Measurements from ENCODE around the gene PCBP1.
"Not testable (repeated sequence)": the region's sequence is repeated elsewhere in the genome, so short reads cannot be mapped to it uniquely, and the experiment has no call there.

PCBP1 gene

GRCh38 chr2:70086838-70087701, at the start of gene PCBP1:
PCBP1 (plus strand) TSS chr2:70087477; CDS start chr2:70087744, 267 bp downstream.
- DNase-seq (ENCODE audit: low spot score) = peak; percentile 99

DNA sequence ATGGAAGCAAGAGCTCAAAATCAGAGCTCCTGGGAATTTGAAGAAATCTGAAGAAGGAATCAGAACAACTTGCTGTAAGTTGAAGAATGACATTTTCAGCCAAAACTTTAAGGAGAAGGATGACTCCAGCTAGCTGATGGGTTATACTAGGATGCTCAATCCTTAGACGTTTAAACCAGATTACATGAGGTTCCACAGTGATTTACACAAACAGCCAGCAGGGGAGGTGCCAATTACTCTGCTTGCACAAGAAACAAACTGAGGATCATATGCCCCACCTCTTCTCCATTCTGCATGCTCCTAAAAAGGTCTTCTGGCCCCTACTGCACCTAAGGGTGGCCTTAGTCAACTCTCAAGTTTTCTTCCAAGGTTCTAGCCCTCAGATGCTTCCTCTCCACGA, 47.9 kb upstream of the PCBP1 start:
- DNase-seq (ENCODE audit: low spot score) = no peak

DNA sequence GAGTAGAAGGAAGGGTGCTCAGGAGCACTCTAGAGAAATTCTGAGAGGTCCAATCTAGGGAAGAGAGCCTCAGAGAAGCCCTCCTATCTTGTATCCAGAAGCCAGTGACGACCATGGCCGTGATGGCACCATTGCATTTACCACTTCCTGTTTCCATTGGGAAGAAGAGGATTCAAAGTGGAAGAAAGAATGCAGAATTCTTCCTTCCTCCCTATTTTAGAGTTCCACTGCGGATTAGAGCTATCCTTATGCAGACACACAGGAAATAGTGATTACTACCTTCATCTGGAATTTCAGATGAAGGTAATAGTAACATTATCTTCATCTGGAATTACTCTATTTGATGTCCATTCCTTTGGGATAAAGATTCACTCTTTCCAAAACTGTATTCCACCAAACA, 45.6 kb upstream of the PCBP1 start:
- no peak for DNase-seq (ENCODE audit: low spot score)

- no peak for DNase-seq (ENCODE audit: low spot score)
Measured at GRCh38 chr2:70042246-70042645, 45.0 kb upstream of the PCBP1 start.

GRCh38 chr2:70043252-70043875, 43.9 kb upstream of the PCBP1 start:
- DNase-seq (ENCODE audit: low spot score) = no peak

DNA sequence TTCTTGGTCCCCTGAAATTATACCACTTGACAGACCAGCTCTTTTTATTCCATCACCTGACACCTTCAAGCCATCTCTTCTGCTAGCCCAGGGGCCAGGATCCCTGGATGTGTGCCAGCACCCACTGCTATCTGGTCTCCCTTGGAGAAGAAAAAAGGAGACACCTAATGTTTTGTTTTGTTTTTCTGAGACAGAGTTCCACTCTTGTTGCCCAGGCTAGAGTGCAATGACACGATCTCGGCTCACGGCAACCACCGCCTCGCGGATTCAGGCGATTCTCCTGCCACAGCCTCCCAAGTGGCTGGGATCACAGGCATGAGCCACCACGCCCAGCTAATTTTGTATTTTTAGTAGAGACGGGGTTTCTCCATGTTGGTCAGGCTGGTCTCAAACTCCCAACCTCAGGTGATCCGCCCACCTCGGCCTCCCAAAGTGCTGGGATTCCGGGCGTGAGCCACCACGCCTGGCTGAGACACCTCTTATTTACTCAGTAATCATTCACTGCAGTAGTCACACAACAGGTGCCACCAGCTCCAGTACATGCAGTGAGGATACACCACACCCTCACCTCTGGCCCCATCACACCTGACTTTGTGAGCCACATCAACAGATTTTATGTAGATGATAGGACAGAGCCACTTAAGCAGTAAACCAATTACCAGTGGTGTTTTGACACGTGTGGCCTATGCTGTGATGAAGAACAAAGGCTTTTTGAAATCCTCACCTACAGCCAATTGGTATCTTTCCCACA, 42.8 kb upstream of the PCBP1 start:
- no peak for DNase-seq (ENCODE audit: low spot score)

GRCh38 chr2:70045405-70045804, 41.9 kb upstream of the PCBP1 start:
- no peak for DNase-seq (ENCODE audit: low spot score)

GRCh38 chr2:70045932-70046331, 41.3 kb upstream of the PCBP1 start:
- no peak for DNase-seq (ENCODE audit: low spot score)

- no peak for DNase-seq (ENCODE audit: low spot score)
Measured at GRCh38 chr2:70046534-70046933, 40.7 kb upstream of the PCBP1 start.

GRCh38 chr2:70047451-70047850, 39.8 kb upstream of the PCBP1 start:
- DNase-seq (ENCODE audit: low spot score) = no peak

GRCh38 chr2:70049255-70049654, 38.0 kb upstream of the PCBP1 start:
- no peak for DNase-seq (ENCODE audit: low spot score)

- no peak for DNase-seq (ENCODE audit: low spot score)
Measured at GRCh38 chr2:70050631-70051425, 36.4 kb upstream of the PCBP1 start.

DNA sequence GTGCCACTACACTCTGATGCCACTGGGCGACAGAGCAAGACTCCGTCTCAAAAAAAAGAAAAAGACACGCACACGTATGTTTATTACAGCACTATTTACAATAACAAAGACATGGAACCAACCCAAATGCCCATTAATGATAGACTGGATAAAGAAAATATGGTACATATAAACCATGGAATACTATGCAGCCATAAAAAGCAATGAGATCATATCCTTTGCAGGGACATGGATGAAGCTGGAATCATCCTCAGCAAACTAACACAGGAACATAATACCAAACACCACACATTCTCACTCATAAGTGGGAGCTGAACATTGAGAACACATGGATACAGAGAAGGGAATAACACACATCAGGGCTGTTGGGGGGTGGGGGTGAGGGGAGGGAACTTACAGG, 32.0 kb upstream of the PCBP1 start:
- not testable (repeated sequence) for DNase-seq (ENCODE audit: low spot score)

DNA sequence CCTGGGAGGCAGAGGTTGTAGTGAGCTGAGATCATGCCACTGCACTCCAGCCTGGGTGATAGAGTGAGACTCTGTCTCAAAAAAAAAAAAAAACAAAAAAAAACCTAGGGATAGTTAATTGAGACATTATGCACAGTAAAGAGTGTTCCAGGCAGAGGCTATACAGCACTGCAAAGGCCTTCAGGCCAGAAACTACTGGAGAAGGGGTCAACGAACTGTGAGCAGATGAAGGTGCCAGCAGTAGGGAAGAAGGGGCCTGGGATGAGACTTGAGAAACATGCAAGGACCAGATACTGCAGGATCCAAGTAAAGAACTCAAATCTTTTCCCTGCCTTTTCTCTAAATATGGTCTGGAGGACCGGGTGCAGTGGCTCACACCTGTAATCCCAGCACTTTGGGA, 26.0 kb upstream of the PCBP1 start:
- DNase-seq (ENCODE audit: low spot score) = no peak

DNA sequence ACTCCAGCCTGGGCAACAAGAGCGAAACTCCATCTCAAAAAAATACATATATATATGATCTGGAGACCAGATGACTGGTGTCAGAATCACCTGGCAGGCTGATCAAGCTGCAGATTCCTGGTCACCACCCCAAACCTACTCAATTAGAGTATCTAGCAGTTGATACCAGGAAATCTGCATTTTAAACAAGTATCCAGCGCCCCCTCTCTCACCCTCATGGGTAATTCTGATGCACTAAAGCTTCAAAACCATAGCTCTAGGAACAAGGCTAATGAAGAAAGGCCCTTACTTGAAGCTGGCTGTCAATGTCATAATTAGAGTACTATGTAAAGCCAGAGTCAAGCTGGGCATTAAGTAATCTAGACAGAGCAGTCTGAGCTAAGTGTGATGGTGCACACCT, 25.0 kb upstream of the PCBP1 start:
- DNase-seq (ENCODE audit: low spot score) = no peak

- DNase-seq (ENCODE audit: low spot score) = no peak
Measured at GRCh38 chr2:70068119-70068518, 19.2 kb upstream of the PCBP1 start.

GRCh38 chr2:70069049-70069448, 18.2 kb upstream of the PCBP1 start:
- no peak for DNase-seq (ENCODE audit: low spot score)

GRCh38 chr2:70070542-70071268, 16.6 kb upstream of the PCBP1 start:
- no peak for DNase-seq (ENCODE audit: low spot score)

- no peak for DNase-seq (ENCODE audit: low spot score)
Measured at GRCh38 chr2:70073493-70073892, 13.8 kb upstream of the PCBP1 start.

DNA sequence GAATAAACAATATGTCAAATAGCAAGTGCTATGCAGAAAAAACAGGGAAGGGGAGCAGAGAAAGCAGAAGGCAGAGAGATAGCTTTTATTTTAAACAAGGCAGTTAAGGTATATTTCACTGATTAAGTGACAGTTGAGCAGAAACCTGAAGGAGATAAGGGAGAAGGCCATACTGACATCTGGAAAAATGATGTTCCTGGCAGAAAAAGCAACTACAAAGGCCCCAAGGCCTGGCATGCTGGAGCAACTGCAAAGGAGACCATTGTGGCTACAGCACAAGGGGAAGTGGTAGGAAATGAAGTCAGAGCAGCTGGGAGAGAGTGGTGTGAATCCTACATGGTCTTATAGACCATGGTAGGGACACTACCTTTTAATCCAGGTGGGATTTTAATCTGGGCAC, 8.9 kb upstream of the PCBP1 start:
- no peak for DNase-seq (ENCODE audit: low spot score)

- DNase-seq (ENCODE audit: low spot score) = no peak
Measured at GRCh38 chr2:70080610-70081200, 6.6 kb upstream of the PCBP1 start.
